LNCAP (cell line): ENCODE measurements around the gene ADGRA1.

Experiments used
- CTCF ChIP-seq: fragments of 450-650 bp; IDR thresholded peaks from 2 replicates; pipeline ENCODE4 v1.5.1; 2017; ENCODE audit warnings: mild to moderate bottlenecking

The ADGRA1 gene

GRCh38 chr10:133058331-133059092, 29.2 kb upstream of the ADGRA1 start:
- TF ChIP-seq CTCF: no peak

GRCh38 chr10:133059093-133059470, 28.6 kb upstream of the ADGRA1 start:
- TF ChIP-seq CTCF: no peak

- TF ChIP-seq CTCF: no peak
Observed at GRCh38 chr10:133059571-133059970, 28.2 kb upstream of the ADGRA1 start.

GRCh38 chr10:133060022-133060421, 27.7 kb upstream of the ADGRA1 start:
- no peak for TF ChIP-seq CTCF

GRCh38 chr10:133060466-133060865, 27.3 kb upstream of the ADGRA1 start:
- no peak for TF ChIP-seq CTCF

- TF ChIP-seq CTCF: no peak
Observed at GRCh38 chr10:133060881-133061280, 26.8 kb upstream of the ADGRA1 start.

- no peak for TF ChIP-seq CTCF
Observed at GRCh38 chr10:133061296-133062038, 26.3 kb upstream of the ADGRA1 start.
